Natural killer cell (primary cell): ENCODE measurements around the gene MTHFD2L. TPM values are rescaled to one million over a fixed set of nuclear protein-coding genes. Genes with fewer than 3 reads are reported as not detected.

Source experiments
- ATAC-seq, 3 donors: fragments of 150-1000 bp in 2 of 3; fragments of 200-7000 bp in 1 of 3; cut with Tn5 transposase; 1 replicate in 1 of 3; 2 replicates in 2 of 3; pipeline ENCODE4 v1.10.0; 2021; ENCODE audit warnings: mild to moderate bottlenecking in 2 of 3, moderate library complexity in 2 of 3
- DNase-seq, 2 donors: peaks; one replicate each; pipeline versions ENCODE4 v3.0.0 to v3.0.0-alpha.2; 2013 to 2021; ENCODE audit warnings: mixed read lengths in 1 of 2
- H3K27ac ChIP-seq: one replicate; pipeline ENCODE4 v1.5.1; 2013; ENCODE audit warnings: mild to moderate bottlenecking, low read length
- H3K27me3 ChIP-seq: one replicate; pipeline ENCODE4 v1.6.1; 2013; ENCODE audit warnings: low read length; ENCODE audit not compliant: control insufficient read depth, insufficient read depth
- H3K36me3 ChIP-seq: one replicate; pipeline ENCODE4 v1.6.1; 2013; ENCODE audit warnings: low read length; ENCODE audit not compliant: control insufficient read depth, insufficient read depth
- H3K4me1 ChIP-seq: one replicate; pipeline ENCODE4 v1.6.1; 2013; ENCODE audit warnings: low read length; ENCODE audit not compliant: control insufficient read depth, insufficient read depth
- H3K4me3 ChIP-seq: one replicate; pipeline ENCODE4 v1.5.1; 2013; ENCODE audit warnings: low read length
- H3K9me3 ChIP-seq: one replicate; pipeline ENCODE4 v1.6.1; 2013; ENCODE audit warnings: low read length; ENCODE audit not compliant: control insufficient read depth, insufficient read depth
- H3K27ac Mint-ChIP-seq, 2 donors: one replicate each; pipeline ENCODE4 v1.8.0; 2022; ENCODE audit warnings: mild to moderate bottlenecking in 2 of 2, mixed read lengths in 2 of 2, moderate library complexity in 1 of 2
- H3K27me3 Mint-ChIP-seq, 2 donors: one replicate each; pipeline ENCODE4 v1.8.0; 2022; ENCODE audit warnings: low read depth in 2 of 2, mixed read lengths in 2 of 2
- H3K36me3 Mint-ChIP-seq: one replicate; pipeline ENCODE4 v1.8.0; 2022; ENCODE audit warnings: mixed read lengths
- H3K4me1 Mint-ChIP-seq, 2 donors: one replicate each; pipeline ENCODE4 v1.8.0; 2022; ENCODE audit warnings: mixed read lengths in 2 of 2
- H3K4me3 Mint-ChIP-seq: one replicate; pipeline ENCODE4 v1.8.0; 2022; ENCODE audit warnings: mild to moderate bottlenecking, moderate library complexity, mixed read lengths
- H3K9me3 Mint-ChIP-seq, 2 donors: one replicate each; pipeline ENCODE4 v1.8.0; 2022; ENCODE audit warnings: mixed read lengths in 2 of 2
- CTCF ChIP-seq: fragments of 200-600 bp; IDR thresholded peaks from one replicate; pipeline ENCODE4 v1.8.0; 2022; ENCODE audit warnings: antibody characterized with exemption
- WGBS: methylation state at CpG from one replicate; pipeline ENCODE4 v1.1.7; 2013; ENCODE audit warnings: missing lambda C conversion rate; ENCODE audit not compliant: insufficient coverage; 5-methylcytosine and 5-hydroxymethylcytosine counted together
- intact Hi-C: fragments of 100-400 bp; cut with micrococcal nuclease; formaldehyde crosslinking; loops from one replicate; pipeline ENCODE4 v1.14.2; 2022
- total RNA-seq, 4 donors: library from RNA; stranded (reverse); fragments of 120-200 nt in 1 of 4; gene quantifications; one replicate each; pipeline versions ENCODE4 v1.2.3 to v1.2.4, GENCODE V29; 2013 to 2022

MTHFD2L gene
- total RNA-seq, 3 donors from 2014 or later (not counting 1 experiment from before 2014, with no cell fraction given) = 9.5 to 11.7 (median 10.4) TPM

DNA sequence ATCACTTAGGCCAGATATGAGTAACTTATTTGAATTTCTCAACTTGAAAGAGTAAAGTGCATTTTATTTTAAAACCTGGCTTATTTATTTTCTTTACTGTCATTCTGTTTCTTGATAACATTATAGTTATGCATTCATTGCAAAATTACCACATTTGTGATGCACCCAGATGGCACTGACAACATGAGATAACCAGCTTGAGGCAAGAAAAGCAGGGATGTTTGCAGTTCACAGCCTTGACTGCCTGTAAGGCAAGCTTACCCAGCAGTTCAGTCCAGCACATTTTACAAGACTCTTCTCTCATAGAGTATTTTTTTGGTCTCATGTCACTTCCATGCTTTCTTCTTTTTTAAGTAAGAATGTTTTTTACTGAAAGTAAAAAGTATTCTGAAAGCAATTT is 125.0 kb downstream of the MTHFD2L start:
- H3K4me3 ChIP-seq = no peak overlapping the region
- no peaks in the 10 kb centered on the region for H3K27me3 ChIP-seq
- Mint-ChIP-seq H3K27ac (no peak overlapping the region), H3K36me3 (no peaks in the 10 kb centered on the region), H3K27me3 (no peaks in the 10 kb centered on the region), H3K9me3 (no peaks in the 10 kb centered on the region), H3K4me1 (no peaks in the 10 kb centered on the region), H3K4me3 (no peak overlapping the region)
- ATAC-seq (no peak), DNase-seq (no peak)
- no peaks in the 10 kb centered on the region for H3K36me3 ChIP-seq
- no peak for TF ChIP-seq CTCF
- no peaks in the 10 kb centered on the region for H3K9me3 ChIP-seq
- intact Hi-C loops = no loop called here
- no peaks in the 10 kb centered on the region for H3K4me1 ChIP-seq
- no peak overlapping the region for H3K27ac ChIP-seq

DNA sequence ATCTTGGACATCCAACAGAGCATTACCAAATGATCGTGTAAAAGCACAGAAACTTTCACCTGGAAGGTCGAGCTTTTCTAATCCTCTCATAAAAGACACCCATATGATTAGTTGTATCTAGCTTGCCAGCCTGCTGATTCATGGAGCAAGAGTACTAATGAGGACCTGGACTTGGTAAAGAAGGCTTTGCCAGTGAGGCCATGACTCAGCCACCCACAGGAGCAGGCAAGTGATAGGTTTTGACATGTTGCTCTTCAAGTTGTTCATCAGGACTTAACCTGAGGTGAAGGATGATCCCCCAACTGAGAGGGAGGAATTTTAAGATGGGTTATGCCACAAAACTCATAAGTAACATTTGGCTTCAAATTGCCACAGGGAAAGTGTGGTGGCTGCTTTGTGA is 125.7 kb downstream of the MTHFD2L start:
- Histone ChIP-seq H3K27me3 (no peaks in the 10 kb centered on the region), H3K9me3 (no peaks in the 10 kb centered on the region), H3K4me3 (no peak overlapping the region), H3K4me1 (no peaks in the 10 kb centered on the region), H3K36me3 (no peaks in the 10 kb centered on the region), H3K27ac (no peak overlapping the region)
- Mint-ChIP-seq H3K36me3 (no peaks in the 10 kb centered on the region), H3K27ac (no peak overlapping the region), H3K27me3 (no peaks in the 10 kb centered on the region), H3K4me3 (no peak overlapping the region), H3K9me3 (no peaks in the 10 kb centered on the region), H3K4me1 (no peaks in the 10 kb centered on the region)
- peak in 1 of 3 donors; percentile 35 for ATAC-seq
- intact Hi-C loops = no loop called here
- 86% methylated on average over 1 of the region's 2 CpGs for WGBS
- DNase-seq = no peak
- TF ChIP-seq CTCF = no peak

- H3K4me3 Mint-ChIP-seq = no peak overlapping the region
- Histone ChIP-seq H3K27me3 (no peaks in the 10 kb centered on the region), H3K36me3 (no peaks in the 10 kb centered on the region), H3K27ac (no peak overlapping the region), H3K4me3 (no peak overlapping the region), H3K9me3 (no peaks in the 10 kb centered on the region), H3K4me1 (no peaks in the 10 kb centered on the region)
- H3K36me3 Mint-ChIP-seq = no peaks in the 10 kb centered on the region
- no CpG with 5 or more reads among the region's 3 CpGs for WGBS
- no peaks in the 10 kb centered on the region for H3K4me1 Mint-ChIP-seq
- intact Hi-C loops = no loop called here
- DNase-seq (no peak), ATAC-seq (no peak)
- TF ChIP-seq CTCF = no peak
- no peak overlapping the region for H3K27ac Mint-ChIP-seq
- H3K27me3 Mint-ChIP-seq = no peaks in the 10 kb centered on the region
- no peaks in the 10 kb centered on the region for H3K9me3 Mint-ChIP-seq
Measured at GRCh38 chr4:74284053-74284452, 126.1 kb downstream of the MTHFD2L start.

DNA sequence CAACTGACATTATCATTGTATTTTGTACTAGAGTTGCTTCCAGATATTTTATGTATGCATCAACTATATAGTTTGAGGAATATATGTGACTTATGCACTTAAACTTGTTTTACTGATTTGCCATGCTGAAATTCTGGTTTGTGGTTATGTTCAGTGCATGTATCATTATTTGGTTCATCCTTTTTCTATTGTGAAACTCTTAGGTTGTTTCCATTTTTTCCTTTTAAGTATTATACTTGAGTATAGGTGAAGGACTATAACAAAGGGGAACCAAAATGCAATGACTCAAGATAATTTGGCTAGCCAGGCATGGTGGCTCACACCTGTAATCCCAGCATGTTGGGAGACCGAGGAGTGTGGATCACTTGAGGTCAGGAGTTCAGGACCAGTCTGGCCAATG is 129.2 kb downstream of the MTHFD2L start:
- 95% methylated on average over 1 of the region's 1 CpG for WGBS
- Histone ChIP-seq H3K4me1 (no peaks in the 10 kb centered on the region), H3K4me3 (no peak overlapping the region), H3K27ac (no peak overlapping the region), H3K36me3 (no peaks in the 10 kb centered on the region), H3K9me3 (no peaks in the 10 kb centered on the region), H3K27me3 (no peaks in the 10 kb centered on the region)
- DNase-seq (no peak), ATAC-seq (no peak)
- Mint-ChIP-seq H3K9me3 (peaks cover 0 to 5% of the 10 kb centered on the region in 2 donors), H3K4me1 (no peaks in the 10 kb centered on the region), H3K27me3 (no peaks in the 10 kb centered on the region), H3K36me3 (no peaks in the 10 kb centered on the region), H3K4me3 (no peak overlapping the region), H3K27ac (no peak overlapping the region)
- TF ChIP-seq CTCF = no peak
- intact Hi-C loops = no loop called here
